OCI-M2 (cell line): Measurements from ENCODE around the gene MAB21L1.

ENCODE experiments used
- DNase-seq: peaks from one replicate; lab custom pipeline; 2025; ENCODE audit not compliant: unreplicated experiment; lab: John Stamatoyannopoulos, UW

The MAB21L1 gene

DNA sequence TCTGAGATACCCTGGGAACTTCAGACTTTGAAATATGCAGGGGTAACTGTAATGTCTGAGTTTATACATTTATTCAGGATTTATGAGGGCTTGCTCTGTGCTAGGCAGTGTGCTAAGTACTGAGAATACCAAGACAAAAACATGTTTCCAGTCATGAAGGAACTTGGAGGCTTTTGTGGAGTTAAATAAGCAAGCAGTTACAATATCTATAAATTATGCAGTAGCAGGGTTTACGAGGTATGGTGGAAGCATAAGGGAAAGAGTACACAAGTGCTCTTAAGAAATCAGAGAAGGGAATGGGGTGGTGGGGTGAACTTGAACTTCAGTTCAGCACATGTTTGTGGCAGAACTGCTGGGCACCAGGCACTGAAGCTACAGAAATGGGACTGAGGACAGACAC, 28.0 kb downstream of the MAB21L1 start:
- DNase-seq, result no peak
